ENCODE results near the gene RIOK1. TPM values are rescaled to one million over a fixed set of nuclear protein-coding genes. Genes with fewer than 3 reads are reported as not detected.

RIOK1 gene
- total and polyA plus RNA-seq, 7 donors: 8.5 to 27.7 (median 22.0) TPM

DNA sequence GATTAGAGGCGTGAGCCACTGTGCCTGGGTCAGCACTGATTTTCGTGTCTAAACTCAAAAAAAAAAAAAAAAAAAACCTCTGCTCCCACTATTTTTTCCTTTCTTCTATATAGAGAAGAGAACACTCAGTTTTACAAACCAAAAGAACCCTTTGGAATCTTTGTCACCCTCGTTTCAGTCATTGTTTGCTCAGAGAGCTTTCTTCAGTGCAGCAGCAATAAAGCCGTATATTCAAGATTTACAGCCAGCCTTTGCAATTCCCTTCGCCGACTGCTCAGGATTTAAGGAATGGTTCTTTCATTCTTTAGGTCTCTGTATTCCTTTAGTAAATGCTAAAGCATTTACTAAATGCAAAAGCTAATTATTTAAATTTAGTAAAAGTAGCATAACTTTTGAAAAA lies 20.1 kb downstream of the RIOK1 start:
- DNase-seq: no peak
- H3K27me3 ChIP-seq (ENCODE audit: insufficient read depth in 3 of 3, low read length in 2 of 3): no peaks in the 10 kb centered on the region
- 80 to 85% (median 82%) methylated on average over 6 of the region's 6 CpGs for whole genome bisulfite sequencing, 3 donors
- H3K27ac ChIP-seq: no peak overlapping the region
- peaks cover 21 to 97% of the 10 kb centered on the region in 2 donors for H3K36me3 ChIP-seq (ENCODE audit: insufficient read depth in 1 of 2, low read depth in 1 of 2)
- intact Hi-C loops (cut with DNase I): loop anchor here in 1 of 2 donors (5.0 kb wide), 1 partner anchor 188 kb away; no protein-coding TSS in a partner anchor
- TF ChIP-seq, protein P1, sequence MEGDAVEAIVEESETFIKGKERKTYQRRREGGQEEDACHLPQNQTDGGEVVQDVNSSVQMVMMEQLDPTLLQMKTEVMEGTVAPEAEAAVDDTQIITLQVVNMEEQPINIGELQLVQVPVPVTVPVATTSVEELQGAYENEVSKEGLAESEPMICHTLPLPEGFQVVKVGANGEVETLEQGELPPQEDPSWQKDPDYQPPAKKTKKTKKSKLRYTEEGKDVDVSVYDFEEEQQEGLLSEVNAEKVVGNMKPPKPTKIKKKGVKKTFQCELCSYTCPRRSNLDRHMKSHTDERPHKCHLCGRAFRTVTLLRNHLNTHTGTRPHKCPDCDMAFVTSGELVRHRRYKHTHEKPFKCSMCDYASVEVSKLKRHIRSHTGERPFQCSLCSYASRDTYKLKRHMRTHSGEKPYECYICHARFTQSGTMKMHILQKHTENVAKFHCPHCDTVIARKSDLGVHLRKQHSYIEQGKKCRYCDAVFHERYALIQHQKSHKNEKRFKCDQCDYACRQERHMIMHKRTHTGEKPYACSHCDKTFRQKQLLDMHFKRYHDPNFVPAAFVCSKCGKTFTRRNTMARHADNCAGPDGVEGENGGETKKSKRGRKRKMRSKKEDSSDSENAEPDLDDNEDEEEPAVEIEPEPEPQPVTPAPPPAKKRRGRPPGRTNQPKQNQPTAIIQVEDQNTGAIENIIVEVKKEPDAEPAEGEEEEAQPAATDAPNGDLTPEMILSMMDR (IDR thresholded peaks at IDR 0.05): no peak
- no peak overlapping the region for H3K4me3 ChIP-seq
- H3K9me3 ChIP-seq: no peaks in the 10 kb centered on the region
- no peak for ATAC-seq
- H3K4me1 ChIP-seq: no peaks in the 10 kb centered on the region

DNA sequence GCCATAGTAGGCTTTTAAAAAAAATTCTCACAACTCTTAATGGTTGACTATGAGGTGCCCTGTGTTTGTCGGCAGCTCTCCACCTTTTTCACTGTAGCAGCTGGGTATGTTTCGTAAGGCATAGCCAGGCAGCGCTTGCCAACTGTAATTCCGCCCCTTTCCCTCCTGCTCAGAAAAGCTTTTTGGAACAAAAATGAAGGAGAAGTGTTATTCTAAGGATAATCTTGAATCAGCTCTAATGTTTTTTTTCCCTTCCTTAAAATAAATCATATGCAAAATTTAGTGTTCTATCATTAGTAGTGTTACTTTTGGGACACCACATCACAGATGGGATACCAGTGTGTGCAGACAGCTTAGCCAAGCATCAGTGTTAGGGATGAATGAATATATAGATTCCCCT lies 21.2 kb downstream of the RIOK1 start:
- H3K27ac ChIP-seq: no peak overlapping the region
- WGBS, 3 donors: 92 to 95% (median 92%) methylated on average over 4 of the region's 4 CpGs
- H3K4me3 ChIP-seq: no peak overlapping the region
- intact Hi-C loops (cut with DNase I): no loop called here
- H3K4me1 ChIP-seq: no peaks in the 10 kb centered on the region
- H3K36me3 ChIP-seq (ENCODE audit: insufficient read depth in 1 of 2, low read depth in 1 of 2): peaks cover 30 to 97% of the 10 kb centered on the region in 2 donors
- ATAC-seq (no peak), DNase-seq (no peak)
- TF ChIP-seq, protein P1 (IDR thresholded peaks at IDR 0.05): no peak
- H3K9me3 ChIP-seq: no peaks in the 10 kb centered on the region
- H3K27me3 ChIP-seq (ENCODE audit: insufficient read depth in 3 of 3, low read length in 2 of 3): no peaks in the 10 kb centered on the region

DNA sequence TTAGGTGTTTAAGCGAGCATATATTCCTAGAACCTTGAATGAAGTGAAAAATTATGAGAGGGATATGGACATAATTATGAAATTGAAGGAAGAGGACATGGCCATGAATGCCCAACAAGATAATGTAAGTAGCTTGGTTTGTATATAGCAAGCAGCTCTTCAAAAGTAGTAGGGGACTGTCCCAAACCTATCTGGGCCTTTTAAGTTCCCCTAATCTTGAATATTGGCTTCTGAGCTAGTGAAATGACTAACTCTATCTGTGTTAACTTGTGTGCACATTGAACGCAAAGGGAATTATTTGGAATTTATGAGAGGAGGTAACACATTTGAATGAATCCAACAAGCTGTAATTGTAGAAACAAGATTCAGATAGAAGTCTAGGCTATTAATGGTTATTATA lies 21.7 kb downstream of the RIOK1 start:
- Histone ChIP-seq H3K27me3 (ENCODE audit: insufficient read depth in 3 of 3, low read length in 2 of 3) (no peaks in the 10 kb centered on the region), H3K4me1 (no peaks in the 10 kb centered on the region), H3K36me3 (ENCODE audit: insufficient read depth in 1 of 2, low read depth in 1 of 2) (peaks cover 30 to 97% of the 10 kb centered on the region in 2 donors), H3K4me3 (no peak overlapping the region), H3K27ac (no peak overlapping the region), H3K9me3 (no peaks in the 10 kb centered on the region)
- 92 to 97% (median 97%) methylated on average over 2 of the region's 2 CpGs for WGBS, 3 donors
- intact Hi-C loops (cut with DNase I): no loop called here
- no peak for DNase-seq
- ATAC-seq: no peak
- TF ChIP-seq, protein P1 (IDR thresholded peaks at IDR 0.05): no peak

DNA sequence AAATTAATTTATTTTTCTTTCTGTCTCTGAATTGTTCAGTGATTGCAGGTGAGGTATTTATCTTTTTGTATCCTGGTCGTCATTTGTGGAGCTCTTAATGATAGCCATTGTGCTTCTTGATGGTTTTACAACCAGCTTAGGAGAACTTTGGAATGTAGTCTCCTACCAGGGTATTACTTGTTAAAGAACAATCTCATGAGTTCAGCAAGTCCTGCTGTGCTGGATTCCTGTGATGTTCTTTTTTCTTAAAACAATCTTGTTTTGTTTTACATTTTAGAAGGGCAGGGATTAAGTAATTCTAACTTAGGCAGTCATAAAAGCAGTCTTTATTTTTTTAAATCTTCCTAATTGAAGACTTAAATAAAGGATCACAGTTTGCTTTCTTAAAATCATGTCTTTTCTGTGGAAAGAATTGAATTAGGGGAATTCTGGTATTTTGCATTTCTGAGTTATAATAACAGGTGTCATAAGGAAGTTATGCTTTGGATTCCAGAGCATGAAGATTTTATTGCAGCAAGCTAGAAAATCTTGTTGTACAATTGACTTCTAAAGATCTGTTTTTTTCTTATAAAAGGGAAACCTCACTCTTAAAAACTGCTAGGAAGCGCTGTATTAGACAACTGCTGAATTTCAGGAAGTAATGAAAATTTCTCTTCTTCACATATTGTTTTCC lies 23.7 kb downstream of the RIOK1 start:
- Histone ChIP-seq H3K27ac (no peak overlapping the region), H3K27me3 (ENCODE audit: insufficient read depth in 3 of 3, low read length in 2 of 3) (no peaks in the 10 kb centered on the region), H3K36me3 (ENCODE audit: insufficient read depth in 1 of 2, low read depth in 1 of 2) (peaks cover 26 to 97% of the 10 kb centered on the region in 2 donors), H3K4me3 (no peak overlapping the region), H3K9me3 (no peaks in the 10 kb centered on the region), H3K4me1 (no peaks in the 10 kb centered on the region)
- no peak for ATAC-seq
- DNase-seq: no peak
- TF ChIP-seq, protein P1 (IDR thresholded peaks at IDR 0.05): no peak
- intact Hi-C loops (cut with DNase I): no loop called here
- WGBS, 3 donors: 61 to 71% (median 61%) methylated on average over 2 of the region's 2 CpGs

DNA sequence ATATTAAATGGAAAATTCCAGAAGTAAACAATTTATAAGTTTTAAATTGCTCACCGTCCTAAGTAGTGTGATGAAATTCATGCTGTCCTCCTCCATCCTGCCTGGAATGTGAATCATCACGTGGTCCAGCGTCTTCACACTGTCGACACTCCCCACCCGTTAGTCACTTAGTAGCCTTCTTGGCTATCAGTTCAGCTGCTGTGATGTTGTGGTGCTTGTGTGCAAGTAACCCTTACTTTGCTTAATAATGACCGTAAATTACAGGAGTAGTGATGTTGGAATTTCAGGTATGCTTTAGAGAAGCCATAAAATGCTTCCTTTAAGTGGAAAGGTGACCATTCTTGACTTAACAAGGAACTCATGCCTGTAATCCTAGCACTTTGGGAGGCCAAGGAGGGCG lies 25.2 kb downstream of the RIOK1 start:
- H3K4me1 ChIP-seq: no peaks in the 10 kb centered on the region
- TF ChIP-seq, protein P1 (IDR thresholded peaks at IDR 0.05): no peak
- intact Hi-C loops (cut with DNase I): no loop called here
- H3K27ac ChIP-seq: no peak overlapping the region
- peaks cover 24 to 100% of the 10 kb centered on the region in 2 donors for H3K36me3 ChIP-seq (ENCODE audit: insufficient read depth in 1 of 2, low read depth in 1 of 2)
- DNase-seq (no peak), ATAC-seq (no peak)
- no peaks in the 10 kb centered on the region for H3K9me3 ChIP-seq
- WGBS, 3 donors: 74 to 76% (median 74%) methylated on average over 7 of the region's 7 CpGs
- no peak overlapping the region for H3K4me3 ChIP-seq
- H3K27me3 ChIP-seq (ENCODE audit: insufficient read depth in 3 of 3, low read length in 2 of 3): no peaks in the 10 kb centered on the region

Measured in psoas muscle (tissue), 8 donors.